GM19240 (cell line): ENCODE measurements around the gene ZNF689.

Experiments used
- DNase-seq: peaks from one replicate; pipeline ENCODE4 v3.0.0; 2011; ENCODE audit warnings: low spot score; ENCODE audit not compliant: insufficient read length

The ZNF689 gene

DNA sequence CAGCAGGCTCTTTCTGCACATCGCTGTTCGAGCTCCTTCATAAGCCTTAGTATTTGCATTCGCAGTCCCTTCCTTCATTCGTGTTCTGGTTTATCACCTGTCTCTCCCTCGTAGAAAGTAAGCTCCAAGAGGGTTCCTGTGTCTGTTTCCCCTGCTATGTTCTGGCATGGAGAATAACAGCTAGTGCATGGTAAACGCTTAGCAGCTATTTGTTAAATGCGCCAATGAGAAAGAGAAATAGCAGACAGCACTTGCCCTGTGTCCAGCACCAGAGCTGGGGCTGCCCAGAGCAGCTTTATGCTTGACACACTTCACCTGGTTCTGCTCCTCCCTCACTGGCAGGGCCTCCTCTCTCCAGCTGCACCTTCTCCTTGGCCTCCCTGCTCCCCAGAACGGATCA lies 44.2 kb downstream of the ZNF689 start:
- DNase-seq: no peak

DNA sequence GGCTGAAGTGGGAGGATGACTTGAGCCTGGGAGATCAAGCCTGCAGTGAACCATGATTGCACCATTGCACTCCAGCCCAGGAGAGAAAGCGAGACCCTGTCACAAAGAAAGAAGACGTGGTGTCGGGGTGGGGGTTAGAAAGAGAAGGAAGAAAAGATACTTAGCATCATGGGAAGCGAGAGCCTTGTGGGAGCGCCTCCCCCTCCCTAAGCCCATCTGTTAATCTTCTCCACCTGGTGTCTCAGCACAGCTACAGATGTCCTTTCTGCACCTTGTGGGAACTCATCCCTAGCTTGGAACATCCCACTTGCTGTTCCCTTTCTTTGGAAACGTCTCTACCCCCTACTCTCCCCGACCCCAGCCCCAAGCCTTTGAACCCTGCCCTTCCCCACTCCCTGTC lies 44.7 kb downstream of the ZNF689 start:
- no peak for DNase-seq

DNA sequence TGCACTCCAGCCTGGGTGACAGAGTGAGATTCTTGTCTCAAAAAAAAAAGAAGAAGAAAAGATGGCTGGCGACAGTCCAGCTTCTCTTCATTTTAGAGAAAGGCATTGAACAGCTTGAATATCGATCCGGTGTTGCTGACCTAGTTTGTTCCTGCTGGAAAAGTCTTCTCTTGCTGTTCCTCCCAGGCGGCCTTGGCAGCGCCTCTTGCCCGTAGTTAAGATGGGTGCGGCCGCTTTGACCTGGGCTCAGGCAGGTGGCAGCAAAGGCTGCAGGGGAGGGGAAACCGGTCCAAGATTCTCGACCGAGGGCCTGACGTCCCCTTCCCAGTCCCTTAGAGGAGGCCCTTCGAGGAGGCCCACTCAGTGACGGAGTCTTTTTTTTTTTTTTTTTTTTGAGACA lies 48.2 kb downstream of the ZNF689 start:
- no peak for DNase-seq

DNA sequence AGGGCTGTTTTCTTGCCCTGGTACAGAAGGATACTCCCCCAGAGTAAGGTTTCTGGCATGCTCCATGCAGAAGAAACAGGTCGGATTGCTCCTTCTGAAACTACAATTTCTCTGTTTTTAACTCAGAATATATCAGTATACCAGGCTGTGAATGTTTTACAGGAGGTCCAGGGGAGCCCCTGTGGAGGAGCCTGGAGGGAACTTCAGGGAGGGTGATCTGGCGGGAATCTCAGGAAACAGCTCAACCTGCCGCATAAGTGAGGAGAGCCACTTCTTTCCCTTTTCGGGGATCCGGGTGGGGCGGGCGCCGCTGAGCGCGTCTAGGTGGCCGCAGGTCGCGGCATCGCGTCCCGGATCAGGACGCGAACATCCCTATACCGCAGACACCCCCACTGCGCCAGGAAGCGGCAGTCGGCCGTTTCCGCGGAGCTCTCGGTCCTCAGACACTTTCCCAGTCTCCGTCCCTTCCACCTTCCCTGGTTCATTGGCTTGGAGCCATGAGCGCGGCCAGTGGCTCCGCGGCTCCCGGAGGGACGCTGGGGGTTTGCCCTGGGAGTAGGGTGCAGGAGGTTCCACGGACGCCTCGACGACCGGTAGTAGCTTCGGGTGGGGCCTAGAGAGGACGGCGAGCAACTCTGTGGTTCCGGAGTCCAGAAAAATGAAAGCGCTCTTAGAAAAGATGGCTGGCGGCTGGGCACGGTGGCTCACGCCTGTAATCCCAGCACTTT lies 48.9 kb downstream of the ZNF689 start:
- DNase-seq: no peak

DNA sequence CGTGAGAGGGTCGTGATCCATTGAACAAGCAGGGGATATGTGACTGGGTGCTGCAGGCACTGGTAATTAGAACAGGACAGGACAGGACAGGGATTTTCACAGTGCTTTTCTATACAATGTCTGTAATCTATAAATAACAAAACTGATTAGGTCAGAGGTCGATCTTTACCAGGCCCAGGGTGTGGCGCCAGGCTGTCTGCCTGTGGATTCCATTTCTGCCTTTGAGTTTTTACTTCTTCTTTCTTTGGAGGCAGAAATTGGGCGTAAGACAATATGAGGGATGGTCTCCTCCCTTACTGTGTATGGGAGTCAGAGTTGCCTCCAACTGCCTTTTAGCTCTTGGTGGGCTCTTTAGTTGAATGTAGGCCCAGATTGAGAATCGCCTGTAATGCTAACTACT lies 50.5 kb downstream of the ZNF689 start:
- no peak for DNase-seq

DNA sequence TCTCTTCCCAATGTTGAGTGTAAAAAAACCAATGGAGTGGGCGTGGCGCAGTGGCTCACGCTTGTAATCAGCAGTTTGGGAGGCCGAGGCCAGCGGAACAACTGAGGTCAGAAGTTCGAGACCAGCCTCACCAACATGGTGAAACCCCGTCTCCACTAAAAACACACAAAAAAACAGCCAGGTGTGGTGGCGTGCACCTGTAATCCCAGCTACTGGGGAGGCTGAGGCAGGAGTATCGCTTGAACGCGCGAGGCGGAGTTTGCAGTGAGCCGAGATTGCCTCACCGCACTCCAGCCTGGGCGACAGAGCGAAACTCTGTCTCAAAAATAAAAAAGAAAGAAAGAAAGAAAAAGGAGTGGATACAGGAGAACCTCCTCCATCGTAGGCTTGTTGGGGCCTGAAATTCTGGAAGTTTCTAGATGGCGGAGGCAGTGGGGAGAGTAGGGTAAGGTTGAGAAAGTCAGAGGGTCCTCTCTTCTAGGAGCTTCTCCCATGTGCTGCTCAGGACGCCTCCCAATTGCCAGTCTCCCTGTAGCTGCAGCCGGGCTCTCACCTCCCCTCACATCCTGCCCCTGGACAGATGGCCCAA lies 51.3 kb downstream of the ZNF689 start:
- no peak for DNase-seq

DNA sequence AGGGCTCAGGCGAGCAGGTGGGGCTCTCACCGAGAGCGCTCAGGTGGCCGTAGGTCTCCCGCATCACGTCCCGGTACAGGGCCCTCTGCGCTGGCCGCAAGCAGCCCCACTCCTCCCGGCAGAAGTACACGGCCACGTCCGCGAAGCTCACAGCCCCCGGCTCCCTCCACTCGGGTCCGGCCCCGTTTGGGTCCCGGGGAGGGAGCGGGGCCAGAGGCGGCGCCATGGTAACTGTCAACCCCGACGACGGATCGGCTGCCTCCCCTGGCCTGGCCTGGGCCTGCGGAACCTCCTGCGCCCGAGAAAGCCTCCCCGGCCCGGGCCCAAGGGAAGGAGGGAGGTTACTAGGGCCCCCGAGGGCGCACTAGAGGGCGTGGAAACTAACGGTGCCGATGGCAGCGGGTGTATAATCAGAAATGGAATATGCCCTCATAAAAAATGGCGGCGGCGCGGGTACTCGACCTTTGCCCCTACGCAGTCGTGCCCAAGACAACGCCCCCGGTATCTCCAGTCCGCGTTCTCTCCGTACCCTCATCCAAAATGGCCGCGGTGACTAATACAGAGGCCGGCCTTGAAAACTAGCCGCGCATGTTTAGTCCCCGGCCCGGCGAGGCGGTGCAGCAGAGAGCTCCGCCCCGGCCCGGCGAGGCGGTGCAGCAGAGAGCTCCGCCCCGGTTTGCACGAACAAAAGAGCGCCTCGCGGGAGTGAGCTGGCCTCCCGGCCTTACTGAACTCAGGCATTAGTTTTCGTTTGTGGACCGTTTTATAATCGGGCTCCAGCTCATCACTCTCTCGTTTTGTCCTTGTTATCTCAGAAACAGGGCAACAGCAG lies 52.0 kb downstream of the ZNF689 start, which contains the start of gene ZNF764:
Gene ZNF764, minus strand, starts transcription at position 418 of the 832 bp plus-strand sequence. Its CDS starts 192 bp downstream, at position 226.
- DNase-seq: peak; percentile 94

DNA sequence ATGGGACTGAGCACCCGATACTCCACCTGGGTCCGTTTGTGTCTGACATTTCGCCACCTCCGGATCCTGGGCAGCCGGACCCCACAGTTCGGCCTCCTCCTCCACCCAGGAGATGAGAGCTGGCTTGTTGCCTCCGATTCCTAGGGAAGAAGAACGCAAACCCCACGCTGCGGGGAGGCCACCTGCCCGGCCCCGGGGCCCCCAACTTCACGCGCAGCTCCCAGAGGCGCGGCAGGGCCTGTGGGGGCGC lies 52.6 kb downstream of the ZNF689 start:
- no peak for DNase-seq

DNA sequence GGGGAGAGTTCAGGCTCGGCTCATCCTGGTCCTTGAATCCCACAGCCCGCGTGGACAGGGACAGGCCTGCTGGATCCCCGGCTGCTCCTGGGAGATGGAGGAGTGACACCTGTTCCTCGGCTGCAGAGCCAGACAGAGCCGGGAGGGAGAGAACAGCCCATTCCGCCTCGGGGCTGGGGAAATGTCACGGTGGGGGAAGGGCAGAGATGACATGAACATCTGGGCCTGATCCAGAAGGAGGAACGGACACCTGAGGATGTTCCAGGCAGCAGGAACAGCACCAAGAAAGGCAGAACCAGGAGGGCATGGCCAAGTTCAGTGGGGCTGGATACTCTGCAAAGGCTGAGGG lies 54.1 kb downstream of the ZNF689 start:
- no peak for DNase-seq

DNA sequence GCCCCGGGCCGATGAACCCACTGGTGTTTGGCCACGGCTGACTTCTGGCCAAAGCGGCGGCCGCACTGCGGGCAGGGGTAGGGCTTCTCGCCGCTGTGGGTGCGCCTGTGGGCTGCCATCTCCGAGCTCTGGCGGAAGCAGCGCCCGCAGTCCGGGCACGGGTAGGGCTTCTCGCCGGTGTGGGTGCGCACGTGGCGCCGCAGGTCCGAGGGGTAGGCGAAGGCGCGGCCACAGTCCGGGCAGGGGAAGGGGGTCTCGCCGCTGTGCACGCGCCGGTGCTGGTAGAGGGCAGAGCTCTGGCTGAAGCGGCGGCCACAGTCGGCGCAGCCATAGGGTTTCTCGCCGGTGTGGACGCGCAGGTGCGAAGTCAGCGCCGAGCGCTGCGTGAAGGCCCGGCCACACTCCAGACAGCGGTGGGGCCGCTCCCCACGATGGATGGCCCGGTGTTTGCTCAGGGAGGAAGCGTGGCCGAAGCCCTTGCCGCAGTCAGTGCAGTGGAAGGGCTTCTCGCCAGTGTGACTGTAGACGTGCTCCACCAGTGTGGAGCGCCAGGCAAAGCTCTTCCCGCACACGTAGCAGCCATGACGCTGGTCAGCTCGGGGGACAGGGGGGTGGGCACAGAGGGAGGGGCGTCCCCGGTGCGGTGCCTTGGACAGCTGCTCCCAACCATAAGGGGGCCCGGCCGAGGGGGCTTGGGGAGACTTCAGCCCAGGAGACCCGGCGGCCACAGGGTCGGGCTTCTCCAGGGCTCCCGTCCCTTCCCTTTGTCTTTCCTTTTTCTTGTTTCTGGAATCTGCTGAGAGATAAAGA lies 54.7 kb downstream of the ZNF689 start:
- no peak for DNase-seq

DNA sequence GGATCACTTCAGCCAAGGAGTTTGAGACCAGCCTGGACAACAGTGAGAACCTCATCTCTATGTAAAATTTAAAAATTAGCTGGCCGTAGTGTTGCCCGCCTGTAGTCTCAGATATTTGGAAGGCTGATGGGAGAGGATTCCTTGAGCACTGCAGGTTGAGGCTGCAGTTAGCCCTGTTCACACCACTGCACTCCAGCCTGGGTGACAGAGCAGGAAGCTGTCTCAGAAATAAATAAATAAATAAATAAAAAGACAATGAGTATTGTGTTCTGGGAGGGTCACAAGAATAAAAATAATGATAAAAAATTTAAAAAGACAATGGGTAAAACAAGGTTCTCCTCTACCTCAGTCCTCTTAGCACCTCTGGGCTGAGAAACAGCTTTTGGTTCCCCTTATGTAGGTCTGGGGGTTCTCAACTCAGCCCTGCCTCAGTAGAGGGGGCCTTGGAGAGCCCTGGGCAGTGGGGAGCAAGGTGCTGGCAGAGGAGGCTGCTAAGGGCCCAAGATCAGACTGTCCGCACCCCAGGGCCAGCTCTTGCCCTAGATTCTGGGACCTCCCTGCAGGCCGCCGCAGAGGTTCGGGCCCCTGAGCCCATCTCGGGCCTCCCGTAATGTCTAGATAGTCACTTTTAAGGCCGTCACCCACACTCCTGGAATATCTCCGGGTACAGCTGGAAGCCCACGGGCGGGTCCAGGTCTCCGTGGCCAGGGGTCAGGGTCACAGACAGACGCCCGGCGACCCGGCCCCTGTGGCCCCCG lies 55.5 kb downstream of the ZNF689 start:
- no peak for DNase-seq

DNA sequence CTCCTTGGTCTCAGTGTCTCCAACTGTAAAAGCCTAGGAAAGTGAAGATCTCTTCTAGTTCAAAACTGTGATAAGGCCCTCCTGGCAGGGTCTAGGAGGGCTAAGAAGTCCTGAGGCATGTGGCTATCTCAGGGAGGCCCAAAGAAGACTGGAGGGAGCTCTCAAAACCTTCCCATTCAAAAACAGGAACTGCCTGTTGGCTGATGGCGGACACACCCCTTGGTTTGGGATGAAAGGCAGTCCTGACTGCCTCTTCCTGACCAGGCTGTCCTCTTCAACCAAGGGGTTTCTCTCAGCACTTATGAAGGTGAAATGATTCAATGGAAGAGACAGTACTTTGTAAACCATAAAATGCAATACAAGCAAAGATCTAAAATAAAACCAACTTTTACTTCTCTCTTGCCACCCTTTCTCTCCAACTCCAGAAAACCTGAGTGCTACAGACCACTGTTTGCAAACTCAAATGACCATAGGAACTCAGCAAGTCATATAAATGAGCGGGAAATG lies 56.7 kb downstream of the ZNF689 start:
- DNase-seq: no peak

DNA sequence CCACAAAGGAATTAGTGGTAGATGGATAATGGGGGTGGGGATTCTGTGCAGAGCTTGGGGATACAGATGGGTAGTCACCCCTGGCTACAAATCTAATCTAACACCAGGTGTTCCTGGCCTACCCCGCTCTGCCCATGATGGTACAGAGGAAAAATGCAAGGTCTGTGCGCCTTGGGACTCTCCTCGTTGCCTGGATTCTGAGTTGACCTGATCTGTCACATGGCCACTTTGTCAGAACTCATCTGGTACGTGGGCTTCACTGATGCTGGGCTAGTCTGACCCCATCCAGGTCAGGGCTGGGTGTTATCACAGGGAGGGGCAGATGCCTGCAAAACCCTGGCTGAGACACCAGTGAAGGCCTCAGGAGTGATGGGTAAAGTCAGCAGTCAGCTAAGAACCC lies 57.2 kb downstream of the ZNF689 start:
- DNase-seq: no peak
